MM.1S (cell line): ENCODE data around the gene RIN2.

Experiments
- DNase-seq: peaks from one replicate; pipeline ENCODE4 v3.0.0-alpha.2; 2015
- H2AFZ ChIP-seq: fragments of 300-600 bp; sonication (generic); 2 replicates; pipeline ENCODE4 v1.6.0; 2016; ENCODE audit warnings: antibody characterized with exemption, low read length
- H3F3A ChIP-seq: fragments of 300-600 bp; sonication (generic); 2 replicates; pipeline ENCODE4 v1.6.1; 2016; ENCODE audit warnings: mild to moderate bottlenecking, antibody characterized with exemption, low read length, moderate library complexity, mixed read lengths; ENCODE audit not compliant: insufficient read depth
- H3K27ac ChIP-seq: fragments of 300-600 bp; sonication (generic); 2 replicates; pipeline ENCODE4 v1.5.1; 2016; ENCODE audit warnings: mild to moderate bottlenecking, low read length
- H3K27me3 ChIP-seq: fragments of 300-600 bp; sonication (generic); replicated peaks from 2 replicates; pipeline ENCODE4 v1.6.0; 2016; ENCODE audit warnings: low read length; ENCODE audit not compliant: insufficient read depth
- H3K36me3 ChIP-seq: fragments of 300-600 bp; sonication (generic); replicated peaks from 2 replicates; pipeline ENCODE4 v1.6.1; 2016; ENCODE audit warnings: mild to moderate bottlenecking, low read length, mixed read lengths; ENCODE audit not compliant: insufficient read depth
- H3K4me1 ChIP-seq: fragments of 300-600 bp; sonication (generic); 2 replicates; pipeline ENCODE4 v1.6.1; 2016; ENCODE audit warnings: low read length, mixed read lengths
- H3K4me2 ChIP-seq: fragments of 300-600 bp; sonication (generic); 2 replicates; pipeline ENCODE4 v1.6.0; 2016; ENCODE audit warnings: low read depth, low read length
- H3K4me3 ChIP-seq: fragments of 300-600 bp; sonication (generic); 2 replicates; pipeline ENCODE4 v1.5.1; 2016; ENCODE audit warnings: low read length, mixed read lengths
- H3K79me2 ChIP-seq: fragments of 300-600 bp; sonication (generic); 2 replicates; pipeline ENCODE4 v1.6.1; 2016; ENCODE audit warnings: mixed run types, low read length, mixed read lengths
- H3K9ac ChIP-seq: fragments of 300-600 bp; sonication (generic); 2 replicates; pipeline ENCODE4 v1.6.1; 2016; ENCODE audit warnings: low read length, mixed read lengths
- H3K9me2 ChIP-seq: fragments of 300-600 bp; sonication (generic); replicated peaks from 2 replicates; pipeline ENCODE4 v1.6.1; 2016; ENCODE audit warnings: mild to moderate bottlenecking, low read length, mixed read lengths; ENCODE audit not compliant: insufficient read depth
- H3K9me3 ChIP-seq: fragments of 300-600 bp; sonication (generic); replicated peaks from 2 replicates; pipeline ENCODE4 v1.6.1; 2016; ENCODE audit warnings: mild to moderate bottlenecking, low read length, mixed read lengths; ENCODE audit not compliant: insufficient read depth
- H4K20me1 ChIP-seq: fragments of 300-600 bp; sonication (generic); 2 replicates; pipeline ENCODE4 v1.6.1; 2016; ENCODE audit warnings: mild to moderate bottlenecking, low read length, moderate library complexity, mixed read lengths; ENCODE audit not compliant: insufficient read depth
- EZH2 ChIP-seq: fragments of 300-600 bp; sonication (generic); optimal IDR thresholded peaks from 2 replicates; pipeline ENCODE3; 2017; ENCODE audit warnings: low read depth, mild to moderate bottlenecking, antibody characterized with exemption, low read length, mixed read lengths
- EZH2phosphoT487 ChIP-seq: fragments of 300-600 bp; sonication (generic); IDR thresholded peaks from 2 replicates; pipeline ENCODE4 v1.6.1; 2018; ENCODE audit warnings: antibody characterized with exemption, low read length
- TF ChIP-seq, protein P1 (sequence below): fragments of 300-600 bp; sonication (generic); IDR thresholded peaks from 2 replicates; pipeline ENCODE4 v1.5.1; 2016; ENCODE audit warnings: antibody characterized with exemption, low read length, mixed read lengths

The RIN2 gene

DNA sequence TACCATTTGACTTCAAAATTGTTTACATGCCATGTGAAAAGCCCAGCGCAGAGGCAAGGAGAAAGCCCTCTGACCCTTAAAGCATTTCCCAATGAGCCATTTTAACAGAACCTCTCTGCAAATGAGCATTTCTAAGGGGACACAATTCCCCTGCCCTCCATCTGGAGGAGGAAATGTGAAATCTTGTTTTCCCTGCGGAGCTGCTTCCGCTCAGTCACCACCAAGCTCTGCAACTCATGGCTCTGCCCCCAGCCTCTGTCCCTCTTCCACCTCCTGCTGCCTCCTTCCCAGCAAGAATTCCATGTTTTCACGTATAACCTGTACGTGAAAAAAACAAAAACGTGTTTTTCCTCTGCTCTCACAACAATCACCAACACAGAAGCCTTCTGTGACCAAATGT, 12.3 kb downstream of the RIN2 start:
- Histone ChIP-seq H3K27ac (no peak overlapping the region), H3K4me1 (peaks cover 10% of the 10 kb centered on the region), H3K4me3 (no peak overlapping the region), H3K79me2 (no peaks in the 10 kb centered on the region), H3K9ac (no peak overlapping the region), H3F3A (no peaks in the 10 kb centered on the region), H3K9me3 (no peaks in the 10 kb centered on the region), H3K36me3 (no peaks in the 10 kb centered on the region), H2AFZ (no peak overlapping the region), H3K9me2 (no peaks in the 10 kb centered on the region), H4K20me1 (no peaks in the 10 kb centered on the region), H3K27me3 (no peaks in the 10 kb centered on the region), H3K4me2 (no peak overlapping the region)
- no peak for DNase-seq
- TF ChIP-seq EZH2 (no peak), EZH2phosphoT487 (no peak)
- TF ChIP-seq, protein P1, sequence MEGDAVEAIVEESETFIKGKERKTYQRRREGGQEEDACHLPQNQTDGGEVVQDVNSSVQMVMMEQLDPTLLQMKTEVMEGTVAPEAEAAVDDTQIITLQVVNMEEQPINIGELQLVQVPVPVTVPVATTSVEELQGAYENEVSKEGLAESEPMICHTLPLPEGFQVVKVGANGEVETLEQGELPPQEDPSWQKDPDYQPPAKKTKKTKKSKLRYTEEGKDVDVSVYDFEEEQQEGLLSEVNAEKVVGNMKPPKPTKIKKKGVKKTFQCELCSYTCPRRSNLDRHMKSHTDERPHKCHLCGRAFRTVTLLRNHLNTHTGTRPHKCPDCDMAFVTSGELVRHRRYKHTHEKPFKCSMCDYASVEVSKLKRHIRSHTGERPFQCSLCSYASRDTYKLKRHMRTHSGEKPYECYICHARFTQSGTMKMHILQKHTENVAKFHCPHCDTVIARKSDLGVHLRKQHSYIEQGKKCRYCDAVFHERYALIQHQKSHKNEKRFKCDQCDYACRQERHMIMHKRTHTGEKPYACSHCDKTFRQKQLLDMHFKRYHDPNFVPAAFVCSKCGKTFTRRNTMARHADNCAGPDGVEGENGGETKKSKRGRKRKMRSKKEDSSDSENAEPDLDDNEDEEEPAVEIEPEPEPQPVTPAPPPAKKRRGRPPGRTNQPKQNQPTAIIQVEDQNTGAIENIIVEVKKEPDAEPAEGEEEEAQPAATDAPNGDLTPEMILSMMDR, result no peak

DNA sequence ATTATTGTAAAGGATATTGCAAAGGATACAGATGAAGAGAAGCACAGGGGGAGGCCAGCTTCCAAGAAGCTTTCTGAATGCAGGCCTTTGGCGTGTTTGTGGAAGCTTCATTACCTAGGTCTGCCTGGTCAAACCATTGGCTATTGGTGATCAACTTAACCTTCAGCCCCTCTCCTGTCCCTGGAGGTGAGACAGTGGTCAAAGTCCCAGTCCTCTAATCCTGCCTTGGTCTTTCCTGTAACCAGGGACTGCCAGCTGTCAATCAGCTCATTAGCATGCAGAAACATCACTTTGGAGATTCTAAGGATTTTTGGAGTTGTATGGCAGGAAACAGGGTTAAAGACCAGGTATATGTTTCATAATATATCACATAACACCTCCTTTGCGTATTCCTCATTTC, 13.0 kb downstream of the RIN2 start:
- no peak for TF ChIP-seq EZH2

DNA sequence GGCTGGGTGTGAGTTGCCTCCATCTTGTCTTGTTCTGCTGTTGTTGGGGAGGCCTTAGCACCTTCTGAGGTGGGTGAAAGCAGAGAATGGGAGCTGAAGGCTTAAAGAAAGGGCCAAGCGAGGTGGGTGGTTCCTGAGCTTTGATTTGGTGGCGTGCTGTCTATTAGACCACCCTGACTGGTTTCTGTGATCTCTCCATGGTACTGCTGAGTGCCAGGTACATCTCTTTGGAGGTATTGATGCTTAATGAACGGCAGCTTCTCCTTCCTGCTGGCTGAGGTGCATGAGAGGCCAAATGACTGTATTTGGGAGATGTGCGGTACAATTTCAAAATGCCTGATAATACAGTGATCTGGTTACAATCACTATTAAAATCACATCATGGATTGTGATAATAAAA, 15.4 kb downstream of the RIN2 start:
- no peaks in the 10 kb centered on the region for H3K27me3 ChIP-seq
- TF ChIP-seq EZH2, result no peak
- TF ChIP-seq, protein P1, result no peak
- TF ChIP-seq EZH2phosphoT487, result no peak
- no peak for DNase-seq
- no peak overlapping the region for H3K27ac ChIP-seq
- peaks cover 23% of the 10 kb centered on the region for H3K4me1 ChIP-seq
- H3K36me3 ChIP-seq, result no peaks in the 10 kb centered on the region
- no peaks in the 10 kb centered on the region for H4K20me1 ChIP-seq
- H2AFZ ChIP-seq, result no peak overlapping the region
- peaks cover 7% of the 10 kb centered on the region for H3F3A ChIP-seq
- no peaks in the 10 kb centered on the region for H3K79me2 ChIP-seq
- no peak overlapping the region for H3K4me2 ChIP-seq
- no peaks in the 10 kb centered on the region for H3K9me2 ChIP-seq
- H3K4me3 ChIP-seq, result no peak overlapping the region
- H3K9ac ChIP-seq, result no peak overlapping the region
- H3K9me3 ChIP-seq, result no peaks in the 10 kb centered on the region

More for the DNA sequence above, 13.0 kb downstream of the RIN2 start:
- Histone ChIP-seq H3K4me2 (no peak overlapping the region), H3K4me3 (no peak overlapping the region), H3K4me1 (peaks cover 10% of the 10 kb centered on the region), H3K36me3 (no peaks in the 10 kb centered on the region), H3K27me3 (no peaks in the 10 kb centered on the region), H4K20me1 (no peaks in the 10 kb centered on the region), H3F3A (no peaks in the 10 kb centered on the region), H3K27ac (no peak overlapping the region), H3K9me3 (no peaks in the 10 kb centered on the region), H3K9me2 (no peaks in the 10 kb centered on the region), H2AFZ (no peak overlapping the region), H3K9ac (no peak overlapping the region), H3K79me2 (no peaks in the 10 kb centered on the region)
- no peak for DNase-seq

DNA sequence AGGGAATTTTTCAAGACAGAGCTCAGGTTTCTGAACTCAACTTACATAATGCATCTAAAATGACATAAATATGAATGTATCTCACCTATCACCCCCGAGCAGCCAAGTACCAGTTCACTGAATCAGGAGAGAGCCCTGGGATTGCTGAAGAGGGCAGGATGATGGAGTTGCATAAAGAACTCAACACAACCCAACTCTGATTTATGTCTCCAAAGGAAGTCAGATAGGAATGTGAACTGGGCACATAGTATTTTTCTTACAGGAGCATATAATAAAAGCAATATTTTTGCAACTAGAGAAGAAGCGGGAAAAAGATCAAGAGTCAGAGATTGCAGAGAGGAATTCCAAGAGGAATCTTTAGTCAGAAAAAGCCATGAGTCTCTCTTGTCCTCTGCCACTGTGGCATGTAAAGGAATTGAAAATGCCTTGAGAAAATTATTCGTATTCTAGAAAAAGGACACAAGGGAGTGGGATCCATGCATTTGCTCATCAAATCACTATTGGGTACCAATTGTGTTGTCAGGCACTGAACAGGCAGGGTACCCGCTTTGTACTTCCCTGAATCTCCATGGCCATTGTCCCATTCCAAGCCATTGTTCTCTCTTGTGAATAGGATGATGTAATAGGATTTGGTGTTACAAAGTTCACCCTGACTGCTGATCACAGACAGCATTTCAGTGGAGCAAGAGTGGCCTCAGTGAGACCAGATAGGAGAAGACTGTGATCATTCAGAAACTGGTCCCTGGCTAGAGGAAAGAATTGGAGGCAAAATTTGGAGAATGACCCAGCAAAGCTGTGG, 16.3 kb downstream of the RIN2 start:
- Histone ChIP-seq H3K36me3 (no peaks in the 10 kb centered on the region), H3K27me3 (no peaks in the 10 kb centered on the region), H3K9me2 (no peaks in the 10 kb centered on the region), H3K9ac (no peak overlapping the region), H3K27ac (no peak overlapping the region), H3F3A (peaks cover 15% of the 10 kb centered on the region), H3K4me1 (peaks cover 31% of the 10 kb centered on the region), H3K4me3 (no peak overlapping the region), H3K79me2 (no peaks in the 10 kb centered on the region), H4K20me1 (no peaks in the 10 kb centered on the region), H2AFZ (no peak overlapping the region), H3K4me2 (no peak overlapping the region), H3K9me3 (no peaks in the 10 kb centered on the region)
- no peak for DNase-seq
- TF ChIP-seq EZH2 (no peak), EZH2phosphoT487 (no peak)
- TF ChIP-seq, protein P1, result no peak
